Activated T-helper 2 cell treated with anti-CD3 and anti-CD28 coated beads, Interferon-gamma antibody, Interleukin-2, Interleukin-4, amounts not matched to agents 10 μg/mL and 5 μg/mL and 100 μg/mL, durations not matched to agents 14 hours and 24 hours and 36 hours (primary cell): Measurements from ENCODE around the gene OR6B1. TPM values are rescaled to one million over a fixed set of nuclear protein-coding genes. Genes with fewer than 3 reads are reported as not detected.
"Not testable (repeated sequence)": the region's sequence is repeated elsewhere in the genome, so short reads cannot be mapped to it uniquely, and the experiment has no call there.

Experiments used
- DNase-seq: peaks from one replicate; pipeline ENCODE4 v3.0.0; 2021; ENCODE audit warnings: low spot score
- H3K27ac Mint-ChIP-seq: one replicate; pipeline ENCODE4 v1.8.0; 2021; ENCODE audit warnings: mixed read lengths
- H3K27me3 Mint-ChIP-seq: one replicate; pipeline ENCODE4 v1.8.0; 2021; ENCODE audit warnings: low read depth, mixed read lengths
- H3K36me3 Mint-ChIP-seq: one replicate; pipeline ENCODE4 v1.8.0; 2021; ENCODE audit warnings: low read depth, mixed read lengths
- H3K4me1 Mint-ChIP-seq: one replicate; pipeline ENCODE4 v1.8.0; 2021; ENCODE audit warnings: low read depth, mixed read lengths
- H3K4me3 Mint-ChIP-seq: one replicate; pipeline ENCODE4 v1.8.0; 2021; ENCODE audit warnings: low read depth, mild to moderate bottlenecking, moderate library complexity, mixed read lengths
- H3K9me3 Mint-ChIP-seq: one replicate; pipeline ENCODE4 v1.8.0; 2021; ENCODE audit warnings: mixed read lengths
- intact Hi-C: fragments of 100-400 bp; cut with micrococcal nuclease; formaldehyde crosslinking; loops from one replicate; pipeline ENCODE4 v1.15.1; 2023
- total RNA-seq: library from RNA; stranded (reverse); gene quantifications from 2 replicates; pipeline ENCODE4 v1.2.3, GENCODE V29; 2022

The OR6B1 gene
- total RNA-seq, 1 donor from 2014 or later, result not detected

- Mint-ChIP-seq H3K27ac (no peak overlapping the region), H3K4me1 (peaks cover under 1% of the 10 kb centered on the region), H3K27me3 (peaks cover 14% of the 10 kb centered on the region), H3K4me3 (no peak overlapping the region), H3K9me3 (no peaks in the 10 kb centered on the region), H3K36me3 (no peaks in the 10 kb centered on the region)
- intact Hi-C loops, result no loop called here
- no peak for DNase-seq
Measured at GRCh38 chr7:144032516-144032915, 32.4 kb downstream of the OR6B1 start.

GRCh38 chr7:144032985-144033709 lies 33.0 kb downstream of the OR6B1 start:
- Mint-ChIP-seq H3K27me3 (peaks cover 14% of the 10 kb centered on the region), H3K36me3 (no peaks in the 10 kb centered on the region), H3K9me3 (no peaks in the 10 kb centered on the region), H3K4me1 (no peaks in the 10 kb centered on the region), H3K27ac (no peak overlapping the region), H3K4me3 (no peak overlapping the region)
- intact Hi-C loops, result no loop called here
- no peak for DNase-seq

- intact Hi-C loops, result no loop called here
- H3K27ac Mint-ChIP-seq, result no peak overlapping the region
Measured at GRCh38 chr7:144035385-144035784, 35.3 kb downstream of the OR6B1 start.

GRCh38 chr7:144036302-144036885 lies 36.3 kb downstream of the OR6B1 start:
- H3K9me3 Mint-ChIP-seq, result no peaks in the 10 kb centered on the region
- no peak overlapping the region for H3K4me3 Mint-ChIP-seq
- no peak overlapping the region for H3K27ac Mint-ChIP-seq
- H3K36me3 Mint-ChIP-seq, result no peaks in the 10 kb centered on the region
- H3K4me1 Mint-ChIP-seq, result peaks cover 2% of the 10 kb centered on the region
- intact Hi-C loops, result no loop called here
- H3K27me3 Mint-ChIP-seq, result peaks cover 9% of the 10 kb centered on the region
- no peak for DNase-seq

More at GRCh38 chr7:144035385-144035784, 35.3 kb downstream of the OR6B1 start:
- Mint-ChIP-seq H3K36me3 (no peaks in the 10 kb centered on the region), H3K27me3 (peaks cover 14% of the 10 kb centered on the region), H3K9me3 (no peaks in the 10 kb centered on the region), H3K4me1 (peaks cover 2% of the 10 kb centered on the region), H3K4me3 (no peak overlapping the region)
- no peak for DNase-seq

GRCh38 chr7:144037414-144038035 lies 37.4 kb downstream of the OR6B1 start:
- no peak overlapping the region for H3K4me3 Mint-ChIP-seq
- intact Hi-C loops, result no loop called here
- DNase-seq, result no peak
- H3K36me3 Mint-ChIP-seq, result no peaks in the 10 kb centered on the region
- H3K9me3 Mint-ChIP-seq, result no peaks in the 10 kb centered on the region
- H3K27ac Mint-ChIP-seq, result no peak overlapping the region
- peaks cover 4% of the 10 kb centered on the region for H3K27me3 Mint-ChIP-seq
- peaks cover 2% of the 10 kb centered on the region for H3K4me1 Mint-ChIP-seq

- H3K4me3 Mint-ChIP-seq, result no peak overlapping the region
- no peak overlapping the region for H3K27ac Mint-ChIP-seq
- peaks cover 3% of the 10 kb centered on the region for H3K27me3 Mint-ChIP-seq
- H3K36me3 Mint-ChIP-seq, result no peaks in the 10 kb centered on the region
- no peak for DNase-seq
- H3K4me1 Mint-ChIP-seq, result peaks cover 2% of the 10 kb centered on the region
- H3K9me3 Mint-ChIP-seq, result no peaks in the 10 kb centered on the region
- intact Hi-C loops, result no loop called here
Measured at GRCh38 chr7:144038887-144039286, 38.8 kb downstream of the OR6B1 start.

GRCh38 chr7:144048648-144049047 lies 48.5 kb downstream of the OR6B1 start, which contains the start of gene OR2A5:
OR2A5 (plus strand) TSS chr7:144048948; CDS start chr7:144050402, 1,454 bp downstream.
- no peaks in the 10 kb centered on the region for H3K9me3 Mint-ChIP-seq
- intact Hi-C loops, result no loop called here
- no peak within 1 kb of the TSS for H3K27ac Mint-ChIP-seq

GRCh38 chr7:144049491-144049890 lies 49.4 kb downstream of the OR6B1 start:
- no peak overlapping the region for H3K4me3 Mint-ChIP-seq
- intact Hi-C loops, result no loop called here
- H3K9me3 Mint-ChIP-seq, result no peaks in the 10 kb centered on the region
- no peak for DNase-seq
- no peaks in the 10 kb centered on the region for H3K4me1 Mint-ChIP-seq
- H3K27ac Mint-ChIP-seq, result no peak overlapping the region
- no peaks in the 10 kb centered on the region for H3K36me3 Mint-ChIP-seq
- H3K27me3 Mint-ChIP-seq, result peaks cover 2% of the 10 kb centered on the region

More at GRCh38 chr7:144048648-144049047, 48.5 kb downstream of the OR6B1 start, which contains the start of gene OR2A5:
- H3K27me3 Mint-ChIP-seq, result peaks cover 2% of the 10 kb centered on the region
- no peak for DNase-seq
- H3K36me3 Mint-ChIP-seq, result no peaks in the 10 kb centered on the region
- H3K4me1 Mint-ChIP-seq, result no peaks in the 10 kb centered on the region
- H3K4me3 Mint-ChIP-seq, result no peak within 1 kb of the TSS

- H3K27me3 Mint-ChIP-seq, result peaks cover 2% of the 10 kb centered on the region
- no peaks in the 10 kb centered on the region for H3K4me1 Mint-ChIP-seq
- no peak overlapping the region for H3K27ac Mint-ChIP-seq
- no peaks in the 10 kb centered on the region for H3K36me3 Mint-ChIP-seq
- intact Hi-C loops, result no loop called here
- no peaks in the 10 kb centered on the region for H3K9me3 Mint-ChIP-seq
- no peak for DNase-seq
- no peak overlapping the region for H3K4me3 Mint-ChIP-seq
Measured at GRCh38 chr7:144050093-144050492, 50.0 kb downstream of the OR6B1 start.

GRCh38 chr7:144050884-144051283 lies 50.8 kb downstream of the OR6B1 start:
- H3K36me3 Mint-ChIP-seq, H3K4me1 Mint-ChIP-seq, DNase-seq, intact Hi-C loops, H3K9me3 Mint-ChIP-seq, H3K4me3 Mint-ChIP-seq, H3K27me3 Mint-ChIP-seq, H3K27ac Mint-ChIP-seq: not testable (repeated sequence)

- no peak overlapping the region for H3K27ac Mint-ChIP-seq
- no peak for DNase-seq
- H3K36me3 Mint-ChIP-seq, result no peaks in the 10 kb centered on the region
- no peaks in the 10 kb centered on the region for H3K9me3 Mint-ChIP-seq
- no peaks in the 10 kb centered on the region for H3K27me3 Mint-ChIP-seq
- H3K4me1 Mint-ChIP-seq, result no peaks in the 10 kb centered on the region
- no peak overlapping the region for H3K4me3 Mint-ChIP-seq
- intact Hi-C loops, result no loop called here
Measured at GRCh38 chr7:144057954-144058353, 57.8 kb downstream of the OR6B1 start.
